ENCODE results near the gene NDUFB5. TPM values are rescaled to one million over a fixed set of nuclear protein-coding genes. Genes with fewer than 3 reads are reported as not detected.

NDUFB5 gene
- total RNA-seq, 4 donors from 2014 or later = 62.7 to 112 (median 83.1) TPM

DNA sequence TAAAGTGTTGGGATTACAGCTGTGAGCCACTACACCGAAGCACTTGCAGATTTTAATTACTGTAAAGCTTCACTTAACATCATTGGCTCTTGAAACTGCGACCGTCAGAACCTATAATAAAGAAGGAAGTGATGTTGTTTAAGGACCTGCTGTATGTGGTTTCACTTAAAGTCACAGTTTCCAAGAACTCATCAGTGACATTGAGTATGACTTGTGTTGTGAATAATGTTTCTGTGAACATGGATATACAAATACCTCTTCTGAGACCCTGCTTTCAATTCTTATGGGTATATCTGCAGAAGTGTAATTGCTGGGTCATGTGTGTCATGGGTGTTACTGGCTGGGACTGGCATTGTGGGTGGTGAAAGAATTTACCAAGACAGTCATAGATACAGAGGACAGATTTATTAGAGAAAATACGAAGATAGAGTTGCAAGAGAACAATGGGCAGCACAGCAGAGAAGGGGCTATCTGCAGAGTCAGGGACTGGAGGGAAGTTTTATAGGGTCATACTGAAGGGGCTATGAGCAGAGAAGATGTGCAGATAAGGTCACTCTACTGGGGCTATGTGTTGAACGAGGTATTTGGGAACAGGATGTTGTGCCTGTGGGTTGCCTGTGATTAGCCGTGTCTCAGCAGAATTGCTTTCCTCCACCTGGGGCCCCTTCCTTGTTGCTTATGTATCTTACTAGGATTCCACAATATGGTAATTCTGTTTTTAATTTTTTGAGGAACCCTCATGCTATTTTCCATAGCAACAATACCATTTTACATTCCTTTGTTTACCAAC, 4.5 kb downstream of the NDUFB5 start:
- 77% methylated on average over 6 of the region's 6 CpGs for WGBS
- Histone ChIP-seq H3K27me3 (no peaks in the 10 kb centered on the region), H3K4me3 (no peak overlapping the region), H3K36me3 (peaks cover 0 to 36% (median 10%) of the 10 kb centered on the region in 4 donors), H3K4me1 (peaks cover 12 to 56% (median 43%) of the 10 kb centered on the region in 4 donors), H3K9me3 (no peaks in the 10 kb centered on the region), H3K27ac (replicated peaks in 1 of 4) (no peak overlapping the region)
- DNase-seq (ENCODE audit: extremely low spot score) = no peak
- intact Hi-C loops (cut with DNase I) = loop anchor here (5.0 kb wide), 1 partner anchor 43 kb away; the partner anchor contains the start of gene USP13
- TF ChIP-seq POLR2A (IDR thresholded peaks at IDR 0.05; ENCODE audit: low read depth) = no peak
- TF ChIP-seq CTCF (IDR thresholded peaks at IDR 0.05) = no peak
- TF ChIP-seq EP300 (IDR thresholded peaks at IDR 0.05) = no peak
- TF ChIP-seq POLR2AphosphoS5 (IDR thresholded peaks at IDR 0.05) = no peak

- H3K9me3 ChIP-seq = no peaks in the 10 kb centered on the region
- no peaks in the 10 kb centered on the region for H3K27me3 ChIP-seq
- TF ChIP-seq POLR2A (IDR thresholded peaks at IDR 0.05; ENCODE audit: low read depth) (no peak), POLR2AphosphoS5 (IDR thresholded peaks at IDR 0.05) (no peak), CTCF (IDR thresholded peaks at IDR 0.05) (no peak), EP300 (IDR thresholded peaks at IDR 0.05) (no peak)
- H3K36me3 ChIP-seq = peaks cover 0 to 36% (median 10%) of the 10 kb centered on the region in 4 donors
- no peak overlapping the region for H3K4me3 ChIP-seq
- 97% methylated on average over 4 of the region's 4 CpGs for WGBS
- no peak for DNase-seq (ENCODE audit: extremely low spot score)
- no peak overlapping the region for H3K27ac ChIP-seq (replicated peaks in 1 of 4)
- intact Hi-C loops (cut with DNase I) = no loop called here
- peaks cover 12 to 63% (median 43%) of the 10 kb centered on the region in 4 donors for H3K4me1 ChIP-seq
Measured at GRCh38 chr3:179610066-179610465, 5.5 kb downstream of the NDUFB5 start.

GRCh38 chr3:179613807-179614206, 9.2 kb downstream of the NDUFB5 start:
- Histone ChIP-seq H3K4me3 (no peak overlapping the region), H3K4me1 (peaks cover 0 to 26% (median 13%) of the 10 kb centered on the region in 4 donors), H3K9me3 (no peaks in the 10 kb centered on the region), H3K27me3 (no peaks in the 10 kb centered on the region), H3K27ac (replicated peaks in 1 of 4) (no peak overlapping the region), H3K36me3 (peaks cover 9 to 46% (median 32%) of the 10 kb centered on the region in 4 donors)
- TF ChIP-seq POLR2A (IDR thresholded peaks at IDR 0.05; ENCODE audit: low read depth) (no peak), EP300 (IDR thresholded peaks at IDR 0.05) (no peak), POLR2AphosphoS5 (IDR thresholded peaks at IDR 0.05) (no peak), CTCF (IDR thresholded peaks at IDR 0.05) (no peak)
- intact Hi-C loops (cut with DNase I) = no loop called here
- no peak for DNase-seq (ENCODE audit: extremely low spot score)
- WGBS = 50% methylated on average over 2 of the region's 2 CpGs

DNA sequence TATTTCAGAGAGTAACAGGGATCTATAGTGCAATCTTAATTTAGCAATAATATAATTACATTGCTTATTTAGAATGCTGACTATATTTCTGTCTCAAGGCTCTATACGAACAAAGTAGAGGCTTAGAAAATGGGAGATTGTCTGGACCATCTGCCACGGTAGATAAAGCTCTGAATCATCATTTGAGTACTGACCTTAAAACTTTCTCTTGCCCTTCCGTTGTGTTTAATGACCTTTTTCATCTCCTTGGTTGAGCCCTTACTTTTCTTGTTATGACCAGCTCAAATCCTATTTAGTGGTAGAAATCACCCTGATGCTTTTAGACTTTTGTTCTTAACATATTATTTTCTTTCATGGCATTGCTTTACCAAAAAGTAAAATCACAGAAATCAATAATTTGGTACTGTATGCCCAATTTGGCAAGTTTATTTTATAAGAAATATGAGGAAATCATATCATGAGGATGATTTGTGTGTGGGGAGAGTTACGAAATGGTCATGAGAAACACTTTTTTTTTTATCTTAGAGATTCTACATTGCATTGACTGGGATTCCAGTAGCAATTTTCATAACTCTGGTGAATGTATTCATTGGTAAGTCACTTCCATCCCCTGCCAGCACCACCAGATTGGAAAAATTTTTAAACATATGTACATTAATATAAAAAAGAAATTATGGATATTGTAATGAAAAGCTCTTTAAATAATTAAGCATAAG, 11.0 kb downstream of the NDUFB5 start:
- Histone ChIP-seq H3K27me3 (no peaks in the 10 kb centered on the region), H3K9me3 (no peaks in the 10 kb centered on the region), H3K36me3 (peaks cover 10 to 46% (median 35%) of the 10 kb centered on the region in 4 donors), H3K27ac (replicated peaks in 1 of 4) (no peak overlapping the region), H3K4me3 (no peak overlapping the region), H3K4me1 (peaks cover 0 to 19% (median 5%) of the 10 kb centered on the region in 4 donors)
- no peak for DNase-seq (ENCODE audit: extremely low spot score)
- WGBS = 77% methylated on average over 4 of the region's 4 CpGs
- intact Hi-C loops (cut with DNase I) = no loop called here
- no peak for TF ChIP-seq POLR2AphosphoS5 (IDR thresholded peaks at IDR 0.05)
- no peak for TF ChIP-seq CTCF (IDR thresholded peaks at IDR 0.05)
- no peak for TF ChIP-seq POLR2A (IDR thresholded peaks at IDR 0.05; ENCODE audit: low read depth)
- TF ChIP-seq EP300 (IDR thresholded peaks at IDR 0.05) = no peak
